Smooth muscle cell (in vitro differentiated cells): ENCODE data around the gene GK. TPM values are rescaled to one million over a fixed set of nuclear protein-coding genes. Genes with fewer than 3 reads are reported as not detected.

Source experiments
- DNase-seq: peaks from one replicate; lab custom pipeline; 2025; ENCODE audit not compliant: unreplicated experiment; lab: John Stamatoyannopoulos, UW
- H2AFZ ChIP-seq: fragments of 200-600 bp; sonication (generic); 2 replicates; pipeline ENCODE4 v1.6.0; 2016; ENCODE audit warnings: antibody characterized with exemption, low read depth, mild to moderate bottlenecking
- H3F3A ChIP-seq: fragments of 200-600 bp; sonication (generic); 2 replicates; pipeline ENCODE4 v1.6.0; 2017; ENCODE audit warnings: antibody characterized with exemption, low read depth
- H3K27ac ChIP-seq: fragments of 200-600 bp; sonication (generic); 2 replicates; pipeline ENCODE4 v1.5.1; 2016; ENCODE audit warnings: low read depth, mild to moderate bottlenecking
- H3K27me3 ChIP-seq: fragments of 200-600 bp; sonication (generic); 2 replicates; pipeline ENCODE4 v1.6.1; 2016; ENCODE audit warnings: low read depth, mild to moderate bottlenecking
- H3K36me3 ChIP-seq: fragments of 200-600 bp; sonication (generic); 2 replicates; pipeline ENCODE4 v1.5.1; 2016; ENCODE audit warnings: low read depth
- H3K4me1 ChIP-seq: fragments of 200-600 bp; sonication (generic); 2 replicates; pipeline ENCODE4 v1.5.1; 2016; ENCODE audit warnings: low read depth
- H3K4me2 ChIP-seq: fragments of 200-600 bp; sonication (generic); 2 replicates; pipeline ENCODE4 v1.6.0; 2016; ENCODE audit warnings: mild to moderate bottlenecking
- H3K4me3 ChIP-seq: fragments of 200-600 bp; sonication (generic); 2 replicates; pipeline ENCODE4 v1.5.1; 2016; ENCODE audit warnings: mild to moderate bottlenecking
- H3K79me2 ChIP-seq: fragments of 200-600 bp; sonication (generic); 2 replicates; pipeline ENCODE4 v1.6.0; 2016; ENCODE audit warnings: low read depth, mild to moderate bottlenecking
- H3K9ac ChIP-seq: fragments of 200-600 bp; sonication (generic); 2 replicates; pipeline ENCODE4 v1.6.0; 2016; ENCODE audit warnings: low read depth
- H3K9me3 ChIP-seq: fragments of 200-600 bp; sonication (generic); replicated peaks from 2 replicates; pipeline ENCODE4 v1.5.1; 2016; ENCODE audit warnings: low read depth
- H4K20me1 ChIP-seq: fragments of 200-600 bp; sonication (generic); 2 replicates; pipeline ENCODE4 v1.6.0; 2016; ENCODE audit warnings: low read depth
- CTCF ChIP-seq: fragments of 200-600 bp; sonication (generic); IDR thresholded peaks from 2 replicates; pipeline ENCODE4 v1.5.1; 2017; ENCODE audit warnings: borderline replicate concordance, mild to moderate bottlenecking, antibody characterized with exemption; ENCODE audit not compliant: insufficient read depth, poor library complexity, severe bottlenecking
- WGBS: methylation state at CpG from one replicate; pipeline ENCODE4 v1.1.7; 2016; ENCODE audit warnings: low lambda C conversion rate; 5-methylcytosine and 5-hydroxymethylcytosine counted together
- polyA plus RNA-seq: library from polyadenylated mRNA; unstranded; fragments of >200 nt; fragmentation: Nextera tagmentation; extraction: Ambion mirVana; gene quantifications from 2 replicates; pipeline ENCODE4 v1.2.1, GENCODE V29; 2016
- total RNA-seq: library from RNA; depleted of rRNA; stranded (reverse); fragments of >200 nt; gene quantifications from 2 replicates; pipeline ENCODE4 v1.2.3, GENCODE V29; 2014

GK gene
- total and polyA plus RNA-seq, 2 experiments from 2014 or later = 4.5 to 5.8 TPM

- H3K4me2 ChIP-seq = no peak overlapping the region
- H2AFZ ChIP-seq = no peak overlapping the region
- no peaks in the 10 kb centered on the region for H3K27me3 ChIP-seq
- no peak overlapping the region for H3K27ac ChIP-seq
- H3K4me1 ChIP-seq = no peaks in the 10 kb centered on the region
- no peaks in the 10 kb centered on the region for H3K9me3 ChIP-seq
- no peak for TF ChIP-seq CTCF
- H3F3A ChIP-seq = no peaks in the 10 kb centered on the region
- H3K79me2 ChIP-seq = no peaks in the 10 kb centered on the region
- no peak overlapping the region for H3K9ac ChIP-seq
- H3K4me3 ChIP-seq = no peak overlapping the region
- no peaks in the 10 kb centered on the region for H4K20me1 ChIP-seq
- no peak for DNase-seq
- H3K36me3 ChIP-seq = no peaks in the 10 kb centered on the region
Measured at GRCh38 chrX:30689116-30689515, 35.9 kb downstream of the GK start.

- H3K36me3 ChIP-seq = no peaks in the 10 kb centered on the region
- no peaks in the 10 kb centered on the region for H3F3A ChIP-seq
- H3K4me1 ChIP-seq = no peaks in the 10 kb centered on the region
- no peak overlapping the region for H3K27ac ChIP-seq
- no peak overlapping the region for H2AFZ ChIP-seq
- H3K4me2 ChIP-seq = no peak overlapping the region
- no peak for DNase-seq
- no peak for TF ChIP-seq CTCF
- no peaks in the 10 kb centered on the region for H4K20me1 ChIP-seq
- no peaks in the 10 kb centered on the region for H3K27me3 ChIP-seq
- no peak overlapping the region for H3K4me3 ChIP-seq
- no peaks in the 10 kb centered on the region for H3K79me2 ChIP-seq
- no peak overlapping the region for H3K9ac ChIP-seq
- 55% methylated on average over 3 of the region's 3 CpGs for WGBS
- H3K9me3 ChIP-seq = no peaks in the 10 kb centered on the region
Measured at GRCh38 chrX:30690330-30690729, 37.1 kb downstream of the GK start.

- no peaks in the 10 kb centered on the region for H4K20me1 ChIP-seq
- DNase-seq = no peak
- H3K36me3 ChIP-seq = no peaks in the 10 kb centered on the region
- no peaks in the 10 kb centered on the region for H3K4me1 ChIP-seq
- 65% methylated on average over 4 of the region's 4 CpGs for WGBS
- no peak overlapping the region for H3K4me3 ChIP-seq
- H3K9me3 ChIP-seq = no peaks in the 10 kb centered on the region
- no peak overlapping the region for H3K27ac ChIP-seq
- H3K27me3 ChIP-seq = no peaks in the 10 kb centered on the region
- H3F3A ChIP-seq = no peaks in the 10 kb centered on the region
- TF ChIP-seq CTCF = no peak
- H3K79me2 ChIP-seq = no peaks in the 10 kb centered on the region
- no peak overlapping the region for H3K9ac ChIP-seq
- H2AFZ ChIP-seq = no peak overlapping the region
- H3K4me2 ChIP-seq = no peak overlapping the region
Measured at GRCh38 chrX:30693999-30694650, 40.9 kb downstream of the GK start.

GRCh38 chrX:30702736-30703135 lies 49.5 kb downstream of the GK start:
- Histone ChIP-seq H2AFZ (no peak overlapping the region), H3K9ac (no peak overlapping the region), H3K4me3 (no peak overlapping the region), H3K79me2 (no peaks in the 10 kb centered on the region), H3K27me3 (no peaks in the 10 kb centered on the region), H3K4me1 (no peaks in the 10 kb centered on the region), H3F3A (no peaks in the 10 kb centered on the region), H3K9me3 (no peaks in the 10 kb centered on the region), H3K36me3 (no peaks in the 10 kb centered on the region), H3K4me2 (no peak overlapping the region), H3K27ac (peak overlapping the region; percentile 63), H4K20me1 (no peaks in the 10 kb centered on the region)
- TF ChIP-seq CTCF = no peak
- DNase-seq = no peak
- 20% methylated on average over 2 of the region's 2 CpGs for WGBS
